ENCODE results near the gene ENHO.
"Not testable (repeated sequence)": the region's sequence is repeated elsewhere in the genome, so short reads cannot be mapped to it uniquely, and the experiment has no call there.

Gene ENHO

GRCh38 chr9:34484678-34485077 lies 38.1 kb downstream of the ENHO start:
- TF ChIP-seq CTCF (IDR thresholded peaks at IDR 0.05; ENCODE audit: low read depth, low read length, poor library complexity, severe bottlenecking): no peak
- no peak for TF ChIP-seq EZH2phosphoT487 (IDR thresholded peaks at IDR 0.05; ENCODE audit: borderline replicate concordance, low read length)
- Histone ChIP-seq H4K20me1 (ENCODE audit: control insufficient read depth, insufficient read depth, low read depth, low read length) (no peaks in the 10 kb centered on the region), H3K4me2 (ENCODE audit: low read length) (no peak overlapping the region), H3K4me1 (ENCODE audit: control insufficient read depth, low read length) (no peaks in the 10 kb centered on the region), H3F3A (ENCODE audit: control insufficient read depth, insufficient read depth) (no peaks in the 10 kb centered on the region), H3K79me2 (ENCODE audit: control insufficient read depth, low read length) (no peaks in the 10 kb centered on the region), H3K9me3 (ENCODE audit: control insufficient read depth, insufficient read depth, low read length) (no peaks in the 10 kb centered on the region), H3K9me2 (replicated peaks; ENCODE audit: control insufficient read depth, low read length) (no peaks in the 10 kb centered on the region), H3K27me3 (ENCODE audit: control insufficient read depth, low read length) (peaks cover 24% of the 10 kb centered on the region), H3K4me3 (ENCODE audit: low read length) (no peak overlapping the region), H3K27ac (ENCODE audit: low read depth, low read length) (no peak overlapping the region), H3K36me3 (ENCODE audit: control insufficient read depth, low read length) (no peaks in the 10 kb centered on the region)

DNA sequence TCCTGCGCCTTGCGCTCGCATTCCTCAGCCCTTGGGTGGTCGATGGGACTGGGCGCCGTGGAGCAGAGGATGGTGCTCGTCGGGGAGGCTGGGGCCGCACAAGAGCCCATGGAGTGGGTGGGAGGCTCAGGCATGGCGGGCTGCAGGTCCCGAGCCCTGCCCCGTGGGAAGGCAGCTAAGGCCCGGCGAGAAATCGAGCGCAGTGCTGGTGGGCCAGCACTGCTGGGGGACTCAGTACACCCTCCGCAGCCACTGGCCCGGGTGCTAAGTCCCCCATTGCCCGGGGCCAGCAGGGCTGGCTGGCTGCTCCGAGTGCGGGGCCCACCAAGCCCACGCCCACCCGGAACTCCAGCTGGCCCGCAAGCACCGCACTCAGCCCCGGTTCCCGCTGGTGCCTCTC lies 40.0 kb downstream of the ENHO start:
- not testable (repeated sequence) for H3K9me2 ChIP-seq (replicated peaks; ENCODE audit: control insufficient read depth, low read length); H3K36me3 ChIP-seq (ENCODE audit: control insufficient read depth, low read length); H3K9me3 ChIP-seq (ENCODE audit: control insufficient read depth, insufficient read depth, low read length); H4K20me1 ChIP-seq (ENCODE audit: control insufficient read depth, insufficient read depth, low read depth, low read length); H3F3A ChIP-seq (ENCODE audit: control insufficient read depth, insufficient read depth); H3K4me2 ChIP-seq (ENCODE audit: low read length); H3K79me2 ChIP-seq (ENCODE audit: control insufficient read depth, low read length); H3K27ac ChIP-seq (ENCODE audit: low read depth, low read length); H3K4me3 ChIP-seq (ENCODE audit: low read length); H3K4me1 ChIP-seq (ENCODE audit: control insufficient read depth, low read length)
- H3K27me3 ChIP-seq (ENCODE audit: control insufficient read depth, low read length): peaks cover 20% of the 10 kb centered on the region

GRCh38 chr9:34481620-34482019 lies 41.2 kb downstream of the ENHO start:
- H3K4me3 ChIP-seq (ENCODE audit: low read length); H4K20me1 ChIP-seq (ENCODE audit: control insufficient read depth, insufficient read depth, low read depth, low read length); H3K9me3 ChIP-seq (ENCODE audit: control insufficient read depth, insufficient read depth, low read length); H3K79me2 ChIP-seq (ENCODE audit: control insufficient read depth, low read length); H3K9me2 ChIP-seq (replicated peaks; ENCODE audit: control insufficient read depth, low read length); H3K4me1 ChIP-seq (ENCODE audit: control insufficient read depth, low read length); H3F3A ChIP-seq (ENCODE audit: control insufficient read depth, insufficient read depth); H3K27ac ChIP-seq (ENCODE audit: low read depth, low read length); H3K36me3 ChIP-seq (ENCODE audit: control insufficient read depth, low read length); H3K4me2 ChIP-seq (ENCODE audit: low read length): not testable (repeated sequence)
- H3K27me3 ChIP-seq (ENCODE audit: control insufficient read depth, low read length): peaks cover 13% of the 10 kb centered on the region

DNA sequence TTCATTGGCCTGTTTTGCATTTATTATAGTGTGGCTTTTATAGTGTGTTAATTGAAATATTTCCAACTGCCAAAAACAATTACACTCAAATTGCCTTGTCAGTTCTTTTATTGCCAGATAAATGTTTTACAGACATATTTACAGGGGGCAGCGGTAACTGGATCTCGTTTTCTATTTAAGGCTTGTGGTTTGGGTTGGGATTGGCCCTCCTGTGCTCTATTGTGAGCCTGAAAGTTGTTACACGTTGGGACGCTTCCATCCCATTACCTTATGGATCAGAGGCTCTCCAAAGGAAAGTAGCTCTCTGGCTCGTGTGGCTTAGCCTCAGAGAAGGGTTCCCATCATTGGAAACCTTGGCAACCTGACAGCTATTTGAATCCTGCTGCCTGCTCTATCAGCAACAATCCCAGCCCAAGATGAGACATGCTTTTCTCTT lies 43.3 kb downstream of the ENHO start:
- Histone ChIP-seq H3K9me3 (ENCODE audit: control insufficient read depth, insufficient read depth, low read length) (no peaks in the 10 kb centered on the region), H3K36me3 (ENCODE audit: control insufficient read depth, low read length) (no peaks in the 10 kb centered on the region), H3K4me2 (ENCODE audit: low read length) (no peak overlapping the region), H3K4me3 (ENCODE audit: low read length) (no peak overlapping the region), H3K79me2 (ENCODE audit: control insufficient read depth, low read length) (no peaks in the 10 kb centered on the region), H3K4me1 (ENCODE audit: control insufficient read depth, low read length) (no peaks in the 10 kb centered on the region), H3K27me3 (ENCODE audit: control insufficient read depth, low read length) (peaks cover 23% of the 10 kb centered on the region), H4K20me1 (ENCODE audit: control insufficient read depth, insufficient read depth, low read depth, low read length) (no peaks in the 10 kb centered on the region), H3K9me2 (replicated peaks; ENCODE audit: control insufficient read depth, low read length) (no peaks in the 10 kb centered on the region), H3F3A (ENCODE audit: control insufficient read depth, insufficient read depth) (no peaks in the 10 kb centered on the region), H3K27ac (ENCODE audit: low read depth, low read length) (no peak overlapping the region)
- TF ChIP-seq EZH2phosphoT487 (IDR thresholded peaks at IDR 0.05; ENCODE audit: borderline replicate concordance, low read length): no peak
- no peak for TF ChIP-seq CTCF (IDR thresholded peaks at IDR 0.05; ENCODE audit: low read depth, low read length, poor library complexity, severe bottlenecking)

All from DOHH2 (cell line).